ACC112 (cell line): Measurements from ENCODE around the gene SIK3.

Experiments
- H2AFZ ChIP-seq: fragments of 200-600 bp; sonication (generic); one replicate; pipeline ENCODE4 v1.6.0; 2017; ENCODE audit warnings: antibody characterized with exemption, low read length; ENCODE audit not compliant: unreplicated experiment
- H3K27ac ChIP-seq: fragments of 200-600 bp; sonication (generic); 2 replicates; pipeline ENCODE4 v1.5.1; 2014; ENCODE audit warnings: low read depth, mild to moderate bottlenecking, antibody characterized with exemption, low read length, moderate library complexity
- H3K27me3 ChIP-seq: fragments of 200-600 bp; sonication (generic); 2 replicates; pipeline ENCODE4 v1.6.1; 2014; ENCODE audit warnings: mild to moderate bottlenecking, antibody characterized with exemption, low read length, moderate library complexity, mixed read lengths; ENCODE audit not compliant: insufficient read depth
- H3K36me3 ChIP-seq: fragments of 200-600 bp; sonication (generic); 2 replicates; pipeline ENCODE4 v1.6.1; 2016; ENCODE audit warnings: mild to moderate bottlenecking, antibody characterized with exemption, low read length, moderate library complexity, mixed read lengths; ENCODE audit not compliant: insufficient read depth
- H3K4me1 ChIP-seq: fragments of 200-600 bp; sonication (generic); one replicate; pipeline ENCODE4 v1.6.1; 2016; ENCODE audit warnings: low read length, mixed read lengths; ENCODE audit not compliant: insufficient read depth, unreplicated experiment, control insufficient read depth
- H3K4me3 ChIP-seq: fragments of 200-600 bp; sonication (generic); 2 replicates; pipeline ENCODE4 v1.5.1; 2014; ENCODE audit warnings: mild to moderate bottlenecking, low read depth, low read length
- H3K79me2 ChIP-seq: fragments of 200-600 bp; sonication (generic); one replicate; pipeline ENCODE4 v1.6.0; 2016; ENCODE audit warnings: low read length; ENCODE audit not compliant: control insufficient read depth, unreplicated experiment, insufficient read depth

The SIK3 gene

GRCh38 chr11:117091753-117092477 is 6.3 kb downstream of the SIK3 start:
- no peak overlapping the region for H2AFZ ChIP-seq
- peaks cover 84% of the 10 kb centered on the region for H3K79me2 ChIP-seq
- no peak overlapping the region for H3K4me3 ChIP-seq
- H3K4me1 ChIP-seq, result peaks cover 27% of the 10 kb centered on the region
- no peaks in the 10 kb centered on the region for H3K27me3 ChIP-seq
- H3K27ac ChIP-seq, result no peak overlapping the region
- H3K36me3 ChIP-seq, result no peaks in the 10 kb centered on the region; the same call in 1 of the 2 replicates

- peaks cover 75% of the 10 kb centered on the region for H3K79me2 ChIP-seq
- H3K27me3 ChIP-seq, result no peaks in the 10 kb centered on the region
- no peak overlapping the region for H3K4me3 ChIP-seq
- H2AFZ ChIP-seq, result no peak overlapping the region
- H3K27ac ChIP-seq, result no peak overlapping the region
- no peaks in the 10 kb centered on the region; the same call in 1 of the 2 replicates for H3K36me3 ChIP-seq
- peaks cover 10% of the 10 kb centered on the region for H3K4me1 ChIP-seq
Measured at GRCh38 chr11:117090111-117090706, 8.0 kb downstream of the SIK3 start.

DNA sequence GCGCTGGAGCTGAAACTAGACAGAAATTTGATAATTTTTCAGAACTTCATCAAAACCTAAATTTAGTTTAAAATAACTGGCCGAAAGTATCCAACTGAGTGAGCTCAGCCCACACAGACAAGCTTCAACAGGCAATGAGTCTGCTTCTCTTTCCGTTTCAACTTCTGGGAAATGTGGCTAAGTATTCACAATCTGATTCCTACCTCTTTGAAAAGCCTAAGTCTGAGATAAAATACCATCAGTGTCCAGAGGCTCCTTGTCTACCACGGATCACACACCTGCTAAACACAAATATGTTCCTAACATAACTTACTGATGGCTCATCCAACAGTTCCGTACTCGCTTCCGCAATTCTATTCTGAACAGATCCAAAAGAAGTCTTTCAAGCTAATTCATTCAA is 8.5 kb downstream of the SIK3 start:
- H2AFZ ChIP-seq, result no peak overlapping the region
- no peak overlapping the region for H3K4me3 ChIP-seq
- H3K36me3 ChIP-seq, result no peaks in the 10 kb centered on the region; the same call in 1 of the 2 replicates
- H3K27me3 ChIP-seq, result no peaks in the 10 kb centered on the region
- peaks cover 5% of the 10 kb centered on the region for H3K4me1 ChIP-seq
- peaks cover 70% of the 10 kb centered on the region for H3K79me2 ChIP-seq
- no peak overlapping the region for H3K27ac ChIP-seq

- Histone ChIP-seq H3K4me3 (no peak overlapping the region), H2AFZ (no peak overlapping the region), H3K4me1 (peaks cover 5% of the 10 kb centered on the region), H3K27ac (no peak overlapping the region), H3K27me3 (no peaks in the 10 kb centered on the region), H3K36me3 (no peaks in the 10 kb centered on the region; the same call in 1 of the 2 replicates), H3K79me2 (peaks cover 56% of the 10 kb centered on the region)
Measured at GRCh38 chr11:117087446-117087845, 10.8 kb downstream of the SIK3 start.

- no peak overlapping the region for H2AFZ ChIP-seq
- H3K36me3 ChIP-seq, result no peaks in the 10 kb centered on the region
- H3K79me2 ChIP-seq, result peaks cover 47% of the 10 kb centered on the region
- H3K4me1 ChIP-seq, result peaks cover 5% of the 10 kb centered on the region
- H3K27me3 ChIP-seq, result no peaks in the 10 kb centered on the region
- no peak overlapping the region for H3K4me3 ChIP-seq
- no peak overlapping the region for H3K27ac ChIP-seq
Measured at GRCh38 chr11:117084992-117085391, 13.2 kb downstream of the SIK3 start.

GRCh38 chr11:117083011-117083935 is 15.0 kb downstream of the SIK3 start:
- H3K4me1 ChIP-seq, result peaks cover 6% of the 10 kb centered on the region
- no peak overlapping the region for H3K27ac ChIP-seq
- H2AFZ ChIP-seq, result no peak overlapping the region
- no peak overlapping the region for H3K4me3 ChIP-seq
- peaks cover 43% of the 10 kb centered on the region for H3K79me2 ChIP-seq
- no peaks in the 10 kb centered on the region for H3K27me3 ChIP-seq
- H3K36me3 ChIP-seq, result no peaks in the 10 kb centered on the region

DNA sequence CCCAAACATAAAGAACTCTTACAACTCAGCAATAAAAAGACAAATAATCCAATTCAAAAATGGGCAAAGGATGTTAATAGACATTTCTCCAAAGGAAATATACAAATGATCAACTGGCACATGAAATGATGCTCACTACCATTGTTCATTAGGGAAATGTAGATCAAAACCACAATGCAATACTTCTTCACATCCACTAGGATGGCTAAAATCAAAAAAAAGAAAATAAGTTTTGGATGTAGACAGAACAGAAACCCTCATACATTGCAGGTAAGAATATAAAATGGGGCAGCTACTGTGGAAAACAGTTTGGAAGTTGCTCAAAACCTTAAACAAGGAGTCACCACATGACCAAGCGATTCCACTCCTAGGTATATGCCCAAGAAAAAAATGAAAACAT is 16.3 kb downstream of the SIK3 start:
- Histone ChIP-seq H3K4me1 (peaks cover 10% of the 10 kb centered on the region), H3K27me3 (no peaks in the 10 kb centered on the region), H3K27ac (no peak overlapping the region), H3K36me3 (no peaks in the 10 kb centered on the region), H2AFZ (no peak overlapping the region), H3K4me3 (no peak overlapping the region), H3K79me2 (peaks cover 51% of the 10 kb centered on the region)

GRCh38 chr11:117080370-117080769 is 17.9 kb downstream of the SIK3 start:
- peaks cover 10% of the 10 kb centered on the region for H3K4me1 ChIP-seq
- H3K27ac ChIP-seq, result no peak overlapping the region
- H3K36me3 ChIP-seq, result no peaks in the 10 kb centered on the region
- H3K79me2 ChIP-seq, result peaks cover 53% of the 10 kb centered on the region
- no peaks in the 10 kb centered on the region for H3K27me3 ChIP-seq
- H2AFZ ChIP-seq, result no peak overlapping the region
- H3K4me3 ChIP-seq, result no peak overlapping the region

- Histone ChIP-seq H3K4me3 (no peak overlapping the region), H3K27ac (no peak overlapping the region), H3K4me1 (peaks cover 26% of the 10 kb centered on the region)
Measured at GRCh38 chr11:117076941-117077691, 21.1 kb downstream of the SIK3 start.

GRCh38 chr11:117075186-117075585 is 23.0 kb downstream of the SIK3 start:
- no peak overlapping the region for H3K4me3 ChIP-seq
- H3K4me1 ChIP-seq, result peaks cover 37% of the 10 kb centered on the region
- no peak overlapping the region for H2AFZ ChIP-seq
- H3K79me2 ChIP-seq, result peaks cover 50% of the 10 kb centered on the region
- no peak overlapping the region for H3K27ac ChIP-seq
- no peaks in the 10 kb centered on the region for H3K36me3 ChIP-seq
- H3K27me3 ChIP-seq, result no peaks in the 10 kb centered on the region

More at GRCh38 chr11:117076941-117077691, 21.1 kb downstream of the SIK3 start:
- Histone ChIP-seq H2AFZ (no peak overlapping the region), H3K36me3 (no peaks in the 10 kb centered on the region), H3K79me2 (peaks cover 48% of the 10 kb centered on the region), H3K27me3 (no peaks in the 10 kb centered on the region)
